ENCODE data around the gene MASP1. TPM values are rescaled to one million over a fixed set of nuclear protein-coding genes. Genes with fewer than 3 reads are reported as not detected.
A peak's percentile ranks its signal among the peaks of the same experiment; 100 is the strongest.

The MASP1 gene
- total and polyA plus RNA-seq, 2 of the 4 experiments (the other 2 are of a cell fraction) = 13.1 to 16.2 TPM

GRCh38 chr3:187288131-187288854 is 3.2 kb downstream of the MASP1 start (continued):
- TF ChIP-seq NFE2L2 (IDR thresholded peaks at IDR 0.05; ENCODE audit: low read depth, low read length) = no peak

- peak overlapping the region; percentile 95 for H2BK20ac ChIP-seq (ENCODE audit: low read depth, low read length)
- H3K4ac ChIP-seq (ENCODE audit: low read depth, low read length) = peak overlapping the region; percentile 87
- no peak overlapping the region; the same call in 1 of the 2 replicates for H3K56ac ChIP-seq (ENCODE audit: extremely low read depth, insufficient read depth, low read length)
- H3K79me1 ChIP-seq (ENCODE audit: low read depth in 1 of 2, low read length in 2 of 2) = peaks cover 0 to 3% of the 10 kb centered on the region in 2 experiments; a peak in 1 of 4 replicates
- peak overlapping the region; percentile 84; the same call in 2 of the 3 replicates for H2BK15ac ChIP-seq (ENCODE audit: low read depth, low read length)
- H3K27me3 ChIP-seq (ENCODE audit: control insufficient read depth, insufficient read depth, low read length) = no peaks in the 10 kb centered on the region
- H3K36me3 ChIP-seq (ENCODE audit: control insufficient read depth, insufficient read depth, low read length) = peaks cover 3% of the 10 kb centered on the region
- in situ Hi-C loops (cut with MboI; ENCODE audit: low sequenced_read_pairs) = no loop called here
- BruUV-seq (replicated peaks) = no TSS peak
- H2AK5ac ChIP-seq (ENCODE audit: low read depth, low read length) = peak overlapping the region; percentile 96
- H2BK5ac ChIP-seq (ENCODE audit: low read depth, low read length, poor library complexity, severe bottlenecking) = peak overlapping the region; percentile 94
- H3K4me2 ChIP-seq (ENCODE audit: low read depth, low read length) = 0 out of 2 replicates have a peak overlapping the region, but pooled peaks have one; percentile 3
- H3K14ac ChIP-seq (replicated peaks; ENCODE audit: low read depth, low read length) = peak overlapping the region; percentile 88
- no CpG with 5 or more reads among the region's 1 CpG for WGBS, 2 experiments (ENCODE audit: extremely low coverage in 2 of 2, insufficient read length in 1 of 2)
- H4K20me1 ChIP-seq (ENCODE audit: insufficient read depth, low read length) = no peaks in the 10 kb centered on the region
- H3K27ac ChIP-seq (ENCODE audit: insufficient read depth, low read length) = peak overlapping the region; percentile 81
- H3K4me1 ChIP-seq (ENCODE audit: control insufficient read depth, insufficient read depth, low read length) = peaks cover 16% of the 10 kb centered on the region
- ATAC-seq (ENCODE audit: low read depth) (peak; percentile 3), DNase-seq (no peak)
- peak overlapping the region; percentile 95 for H3K18ac ChIP-seq (ENCODE audit: low read depth, low read length)
- ChIA-PET POLR2A (ENCODE audit: unreplicated experiment) (no interaction called here), CTCF (no interaction called here)
- peak overlapping the region; percentile 79 for H4K5ac ChIP-seq (ENCODE audit: low read depth, low read length)
- H4K91ac ChIP-seq (ENCODE audit: insufficient read depth, low read depth, low read length) = peak overlapping the region; percentile 97
- peak overlapping the region; percentile 90 for H3K23ac ChIP-seq (ENCODE audit: low read depth, low read length)
- peak overlapping the region; percentile 5; the same call in 1 of the 2 replicates for H3K9ac ChIP-seq (ENCODE audit: low read depth, low read length)
- H4K8ac ChIP-seq (ENCODE audit: low read depth in 2 of 2, low read length in 2 of 2) = peak overlapping the region; percentile 81 to 92
- dilution Hi-C loops (cut with HindIII; ENCODE audit: low sequenced_read_pairs, unreplicated experiment) = no loop called here
- peak overlapping the region; percentile 1 for H2AFZ ChIP-seq (replicated peaks; ENCODE audit: low read length, poor library complexity)
- no peak overlapping the region for H3K4me3 ChIP-seq (ENCODE audit: insufficient read depth, low read depth, low read length)
- H3K9me1 ChIP-seq (ENCODE audit: insufficient read depth, low read length) = peaks cover 4% of the 10 kb centered on the region
- intact Hi-C loops (cut with micrococcal nuclease) = no loop called here
- peak overlapping the region; percentile 96 for H2BK120ac ChIP-seq (ENCODE audit: low read depth, low read length)
- no peak overlapping the region for H2AK9ac ChIP-seq (replicated peaks; ENCODE audit: low read depth, low read length, poor library complexity)
- H3K9me3 ChIP-seq (ENCODE audit: control insufficient read depth, insufficient read depth, low read length) = no peaks in the 10 kb centered on the region
- TF ChIP-seq BHLHE40 (IDR thresholded peaks at IDR 0.05; ENCODE audit: low read depth, low read length) (no peak), USF2 (IDR thresholded peaks at IDR 0.05; ENCODE audit: low read depth, low read length) (no peak), CHD1 (IDR thresholded peaks at IDR 0.05; ENCODE audit: low read depth, low read length) (no peak), SMC3 (IDR thresholded peaks at IDR 0.05; ENCODE audit: low read depth, low read length) (no peak), NFE2L2 (IDR thresholded peaks at IDR 0.05; ENCODE audit: low read depth, low read length) (no peak), POLR2A (IDR thresholded peaks at IDR 0.05; ENCODE audit: low read depth, low read length) (no peak), ELK1 (IDR thresholded peaks at IDR 0.05; ENCODE audit: borderline replicate concordance, low read depth, low read length) (no peak), MXI1 (IDR thresholded peaks at IDR 0.05; ENCODE audit: borderline replicate concordance, low read depth, low read length) (no peak), CEBPB (IDR thresholded peaks at IDR 0.05; ENCODE audit: low read depth, low read length) (no peak), CTCF (conservative IDR thresholded peaks at IDR 0.05; ENCODE audit: low read depth, low read length) (no peak), FOS (IDR thresholded peaks at IDR 0.05; ENCODE audit: low read depth, low read length) (no peak), RFX5 (IDR thresholded peaks at IDR 0.05; ENCODE audit: low read depth, low read length) (no peak), MAZ (IDR thresholded peaks at IDR 0.05; ENCODE audit: borderline replicate concordance, low read depth, low read length) (no peak)
These were observed 4.3 kb downstream of the MASP1 start for GRCh38 chr3:187287256-187287655.

Measured in IMR-90 (cell line).